GM19328 (cell line): Measurements from ENCODE around the gene DNAAF5.
"Not testable (repeated sequence)": the region's sequence is repeated elsewhere in the genome, so short reads cannot be mapped to it uniquely, and the experiment has no call there.

Experiments
- ATAC-seq: cut with Tn5 transposase; IDR thresholded peaks from one replicate; pipeline ENCODE4 v1.9.1; 2021; ENCODE audit warnings: mild to moderate bottlenecking, moderate library complexity; ENCODE audit not compliant: unreplicated experiment

Gene DNAAF5

DNA sequence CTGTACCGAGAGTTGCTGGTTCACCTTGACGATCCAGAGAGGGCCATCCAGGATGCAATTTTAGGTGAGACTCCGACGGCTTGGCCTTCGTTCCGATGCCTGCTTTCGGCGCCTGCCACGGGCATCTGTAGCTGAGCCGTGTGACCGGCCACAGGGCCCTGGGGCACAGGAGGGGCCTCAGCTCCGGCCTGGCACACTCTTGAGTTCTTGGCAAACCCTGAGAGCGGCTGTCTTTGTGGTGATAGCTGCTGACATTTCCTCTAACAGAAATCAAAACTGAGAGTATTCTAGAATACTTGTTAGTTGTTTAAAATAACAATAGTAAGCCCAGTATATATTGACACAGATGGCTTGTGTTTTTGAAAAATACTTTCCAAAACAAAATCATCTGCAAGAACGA is 53.6 kb downstream of the DNAAF5 start:
- no peak for ATAC-seq

DNA sequence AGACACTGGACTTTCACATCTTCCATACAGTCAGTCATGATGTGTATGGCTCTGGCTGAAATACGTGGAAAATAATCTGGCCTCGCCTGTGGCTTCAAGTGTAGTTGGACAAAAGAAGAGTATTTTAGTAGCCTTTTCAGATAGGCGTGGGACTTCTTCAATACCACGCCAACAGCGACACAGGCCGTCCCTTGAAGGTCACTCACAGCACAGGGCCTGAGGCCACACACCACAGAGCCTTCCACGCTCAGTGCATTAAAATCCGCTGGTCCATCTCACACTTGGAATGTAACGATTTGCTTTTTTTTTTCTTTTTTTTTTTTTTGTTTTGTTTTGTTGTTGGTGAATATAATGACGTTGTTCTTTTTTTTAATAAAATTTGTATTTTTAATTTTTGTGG is 54.0 kb downstream of the DNAAF5 start:
- no peak for ATAC-seq

DNA sequence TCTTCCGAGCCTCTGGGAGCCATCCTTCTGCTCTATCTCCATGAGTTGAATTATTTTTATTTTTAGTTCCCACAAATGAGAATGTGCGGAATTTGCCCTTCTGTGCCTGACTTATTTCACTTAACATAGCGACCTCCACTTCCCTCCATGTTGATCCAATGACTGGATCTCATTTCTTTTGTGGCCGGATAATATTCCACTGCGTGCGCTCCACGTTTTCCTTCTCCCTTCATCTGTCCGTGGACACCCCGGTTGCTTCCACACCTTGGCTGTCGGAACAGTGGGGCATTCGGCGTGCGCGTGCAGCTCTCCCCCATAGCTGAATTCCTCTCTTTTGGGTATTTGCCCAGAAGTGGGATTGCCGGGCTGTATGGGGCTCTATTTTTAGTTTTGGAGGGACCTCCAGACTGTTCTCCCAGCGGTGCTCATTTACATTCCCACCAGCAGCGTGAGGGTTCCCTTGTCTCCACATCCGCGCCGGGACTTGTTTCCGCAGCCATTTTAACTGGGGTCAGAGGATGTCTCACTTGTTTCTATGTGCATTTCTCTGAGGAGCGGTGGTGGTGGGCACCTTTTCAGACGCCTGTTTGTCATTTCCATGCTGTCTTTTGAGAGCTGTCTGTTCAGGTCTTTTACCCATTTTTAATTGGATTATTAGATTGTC is 54.8 kb downstream of the DNAAF5 start:
- ATAC-seq, result no peak

DNA sequence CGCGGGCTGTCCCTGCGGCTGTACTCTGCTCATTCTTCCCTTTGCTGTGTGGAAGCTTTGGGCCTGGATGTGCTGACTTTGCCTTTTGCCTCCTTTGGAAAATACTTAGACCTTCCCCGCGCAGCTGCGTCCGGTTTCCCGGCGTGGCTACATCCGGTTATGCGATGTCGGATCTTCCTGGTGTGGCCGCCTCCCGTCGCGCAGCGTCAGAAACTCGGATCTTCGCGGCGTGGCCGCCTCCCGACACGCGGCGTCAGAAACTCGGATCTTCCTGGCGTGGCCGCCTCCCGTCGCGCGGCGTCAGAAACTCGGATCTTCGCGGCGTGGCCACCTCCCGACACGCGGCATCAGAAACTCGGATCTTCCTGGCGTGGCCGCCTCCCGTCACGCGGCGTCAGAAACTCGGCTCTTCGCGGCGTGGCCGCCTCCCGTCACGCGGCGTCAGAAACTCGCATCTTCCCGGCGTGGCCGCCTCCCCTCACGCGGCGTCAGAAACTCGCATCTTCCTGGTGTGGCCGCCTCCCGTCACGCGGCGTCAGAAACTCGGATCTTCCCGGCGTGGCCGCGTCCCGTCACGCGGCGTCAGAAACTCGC is 55.5 kb downstream of the DNAAF5 start:
- ATAC-seq, result no peak

DNA sequence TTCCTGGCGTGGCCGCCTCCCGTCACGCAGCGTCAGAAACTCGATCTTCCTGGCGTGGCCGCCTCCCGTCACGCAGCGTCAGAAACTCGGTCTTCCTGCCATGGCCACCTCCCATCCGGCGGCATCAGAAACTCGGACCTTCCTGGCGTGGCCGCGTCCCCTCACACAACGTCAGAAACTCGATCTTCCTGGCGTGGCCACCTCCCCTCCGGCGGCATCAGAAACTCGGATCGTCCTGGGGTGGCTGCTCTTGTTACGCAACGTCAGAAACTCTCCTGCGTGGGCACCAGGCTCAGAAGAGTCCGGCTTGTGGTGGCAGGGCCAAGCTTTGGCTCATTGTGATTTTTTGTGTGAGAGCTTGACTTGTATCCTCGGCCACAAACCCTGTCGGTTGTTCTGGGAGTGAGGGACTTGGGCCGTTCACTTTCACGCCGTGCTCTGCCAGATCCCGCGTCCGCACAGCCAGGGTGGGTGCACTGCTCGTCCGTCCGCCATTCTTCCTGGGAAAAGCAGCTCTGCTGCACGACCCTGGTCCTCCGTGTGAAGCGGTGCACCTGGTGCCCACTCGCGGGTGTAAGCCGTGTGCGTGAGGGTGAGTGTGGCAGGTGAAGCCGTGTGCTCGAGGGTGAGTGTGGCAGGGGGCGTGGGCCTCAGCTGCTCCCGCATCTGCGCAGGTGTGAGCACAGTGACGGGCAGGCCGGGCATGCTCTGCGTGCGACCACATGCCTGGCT is 56.4 kb downstream of the DNAAF5 start:
- ATAC-seq, result no peak

- ATAC-seq, result no peak
These were observed 57.3 kb downstream of the DNAAF5 start for GRCh38 chr7:783556-784490.

DNA sequence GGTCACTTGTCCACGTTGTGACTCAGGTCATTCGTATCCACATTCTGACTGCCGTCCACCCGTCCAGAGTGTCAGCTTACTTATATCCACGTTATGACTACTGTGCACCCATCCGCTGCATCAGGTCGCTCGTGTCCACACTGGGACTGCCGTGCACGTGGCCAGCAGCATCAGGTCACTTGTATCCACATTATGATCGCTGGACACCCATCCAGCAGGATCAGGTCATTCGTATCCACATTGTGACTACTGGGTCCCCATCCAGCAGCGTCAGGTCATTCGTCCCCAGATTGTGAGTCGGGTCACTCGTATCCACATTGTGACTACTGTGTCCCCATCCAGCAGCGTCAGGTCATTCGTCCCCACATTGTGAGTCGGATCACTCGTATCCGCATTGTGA is 58.5 kb downstream of the DNAAF5 start:
- no peak for ATAC-seq

- no peak for ATAC-seq
These were observed 58.9 kb downstream of the DNAAF5 start for GRCh38 chr7:785416-785815.

DNA sequence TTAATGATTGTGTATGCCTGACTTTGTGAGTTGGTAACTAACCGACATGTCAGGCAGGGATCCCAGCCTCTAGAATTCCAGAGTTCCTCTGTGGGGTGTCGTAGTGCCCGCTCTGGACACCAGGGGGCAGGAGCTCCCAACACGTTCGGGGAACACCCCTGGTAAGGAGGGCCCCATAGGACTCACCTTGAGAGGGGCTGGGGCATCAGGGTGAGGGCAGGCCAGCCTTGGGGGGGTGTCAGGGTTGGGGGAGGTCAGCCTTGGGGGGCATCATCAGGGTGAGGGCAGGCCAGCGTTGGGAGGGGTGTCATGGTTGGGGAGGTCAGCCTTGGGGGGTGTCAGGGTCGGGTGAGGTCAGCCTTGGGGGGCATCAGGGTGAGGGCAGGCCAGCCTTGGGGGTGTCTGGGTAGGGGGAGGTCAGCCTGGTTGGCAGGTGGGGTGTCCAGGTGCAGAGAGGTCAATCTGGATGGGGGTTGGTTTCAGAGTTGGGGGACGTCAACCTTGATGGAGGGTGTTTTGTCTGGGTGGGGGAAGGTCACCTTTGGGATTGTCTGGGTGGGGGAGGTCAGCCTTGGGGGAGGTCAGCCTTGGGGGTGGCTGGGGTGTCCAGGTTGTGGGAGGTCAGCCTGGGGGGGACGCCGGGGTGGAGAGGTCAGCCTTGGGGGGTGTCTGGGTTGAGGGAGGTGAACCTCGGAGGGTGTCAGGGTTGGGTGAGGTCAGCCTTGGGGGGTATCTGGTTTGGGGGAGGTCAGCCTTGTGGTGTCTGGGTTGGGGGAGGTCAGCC is 60.2 kb downstream of the DNAAF5 start:
- ATAC-seq, result no peak

- no peak for ATAC-seq
These were observed 61.1 kb downstream of the DNAAF5 start for GRCh38 chr7:787332-788240.

GRCh38 chr7:791519-791918 is 65.0 kb downstream of the DNAAF5 start:
- ATAC-seq, result no peak

- ATAC-seq, result no peak
These were observed 67.7 kb downstream of the DNAAF5 start for GRCh38 chr7:794207-794606.

DNA sequence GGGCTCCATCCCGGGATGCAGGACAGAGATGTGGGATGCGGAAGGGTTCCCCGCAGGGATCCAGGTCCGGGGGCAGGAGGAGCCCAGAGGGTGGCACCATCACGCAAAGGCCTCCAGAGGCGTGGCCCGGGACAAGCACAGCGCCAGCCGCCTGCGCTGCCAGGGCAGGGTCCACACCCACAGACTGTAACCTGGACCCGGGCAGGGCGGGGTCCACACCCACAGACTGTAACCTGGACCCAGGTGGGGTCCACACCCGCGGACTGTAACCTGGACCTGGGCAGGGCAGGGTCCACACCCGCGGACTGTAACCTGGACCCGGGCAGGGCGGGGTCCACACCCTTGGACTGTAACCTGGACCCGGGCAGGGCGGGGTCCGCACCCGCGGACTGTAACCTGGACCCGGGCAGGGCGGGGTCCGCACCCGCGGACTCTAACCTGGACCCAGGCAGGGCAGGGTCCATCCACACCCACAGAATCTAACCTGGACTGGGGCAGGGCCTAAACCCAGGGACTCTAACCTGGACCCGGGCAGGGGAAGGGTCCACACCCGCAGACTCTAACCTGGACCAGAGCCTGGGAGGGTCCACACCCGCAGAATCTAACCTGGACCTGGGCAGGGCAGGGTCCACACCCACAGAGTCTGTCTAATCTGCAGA is 68.3 kb downstream of the DNAAF5 start:
- ATAC-seq, result no peak

- ATAC-seq, result not testable (repeated sequence)
These were observed 70.1 kb downstream of the DNAAF5 start for GRCh38 chr7:796434-797169.

- ATAC-seq, result no peak
These were observed 72.5 kb downstream of the DNAAF5 start for GRCh38 chr7:798921-799470.

- no peak for ATAC-seq
These were observed 74.2 kb downstream of the DNAAF5 start for GRCh38 chr7:800692-801091.

GRCh38 chr7:801351-801750 is 74.9 kb downstream of the DNAAF5 start:
- ATAC-seq, result not testable (repeated sequence)

DNA sequence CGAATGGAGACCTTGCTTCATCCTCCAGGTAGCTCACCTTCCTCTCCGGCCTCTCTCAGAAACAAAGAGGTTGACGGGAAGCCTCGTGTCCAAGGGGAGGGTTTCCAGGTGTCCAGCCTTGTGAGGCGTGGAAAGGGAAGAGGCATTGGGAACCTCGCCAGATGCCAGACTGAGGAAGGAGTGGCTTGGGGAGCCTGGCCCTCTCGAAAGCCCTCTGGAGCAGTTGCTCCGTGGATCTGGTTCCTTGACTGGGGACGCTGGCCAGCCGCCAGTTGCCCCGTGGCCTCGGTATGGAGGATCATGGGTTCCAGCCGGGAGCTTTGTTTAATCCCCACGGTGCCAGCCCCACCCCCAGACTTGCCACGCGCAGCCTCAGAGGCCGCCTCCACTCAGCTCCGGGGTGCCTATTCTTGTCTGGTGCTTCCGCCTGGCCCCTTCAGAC is 75.5 kb downstream of the DNAAF5 start:
- no peak for ATAC-seq
